Fibroblast of skin of scalp (primary cell): ENCODE measurements around the gene PARD3B.

Experiments used
- DNase-seq: peaks from one replicate; pipeline ENCODE4 v3.0.0-alpha.2; 2013

Gene PARD3B

GRCh38 chr2:204771721-204772120 lies 226.4 kb downstream of the PARD3B start:
- DNase-seq = no peak

- no peak for DNase-seq
Observed at GRCh38 chr2:204772546-204772945, 227.3 kb downstream of the PARD3B start.

DNA sequence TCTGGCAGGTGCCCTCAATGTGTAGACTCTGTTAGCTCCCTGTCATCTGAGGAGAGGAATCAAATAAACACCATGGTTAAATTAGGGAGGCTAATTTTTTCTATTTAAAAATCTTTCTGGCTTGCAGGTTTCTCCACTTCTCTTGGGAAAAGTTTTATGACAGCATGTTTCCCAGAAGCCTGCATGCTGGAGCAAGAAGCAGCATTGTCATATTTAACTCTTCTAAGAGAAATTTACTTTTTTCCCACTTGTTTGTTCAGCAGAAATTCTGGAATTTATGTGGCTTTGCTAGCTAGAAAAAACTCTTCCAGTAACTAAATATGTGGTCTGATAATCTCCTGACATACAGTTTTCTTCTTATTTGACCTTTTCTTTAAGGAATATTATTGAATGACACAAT lies 230.5 kb downstream of the PARD3B start:
- peak; percentile 10 for DNase-seq

DNA sequence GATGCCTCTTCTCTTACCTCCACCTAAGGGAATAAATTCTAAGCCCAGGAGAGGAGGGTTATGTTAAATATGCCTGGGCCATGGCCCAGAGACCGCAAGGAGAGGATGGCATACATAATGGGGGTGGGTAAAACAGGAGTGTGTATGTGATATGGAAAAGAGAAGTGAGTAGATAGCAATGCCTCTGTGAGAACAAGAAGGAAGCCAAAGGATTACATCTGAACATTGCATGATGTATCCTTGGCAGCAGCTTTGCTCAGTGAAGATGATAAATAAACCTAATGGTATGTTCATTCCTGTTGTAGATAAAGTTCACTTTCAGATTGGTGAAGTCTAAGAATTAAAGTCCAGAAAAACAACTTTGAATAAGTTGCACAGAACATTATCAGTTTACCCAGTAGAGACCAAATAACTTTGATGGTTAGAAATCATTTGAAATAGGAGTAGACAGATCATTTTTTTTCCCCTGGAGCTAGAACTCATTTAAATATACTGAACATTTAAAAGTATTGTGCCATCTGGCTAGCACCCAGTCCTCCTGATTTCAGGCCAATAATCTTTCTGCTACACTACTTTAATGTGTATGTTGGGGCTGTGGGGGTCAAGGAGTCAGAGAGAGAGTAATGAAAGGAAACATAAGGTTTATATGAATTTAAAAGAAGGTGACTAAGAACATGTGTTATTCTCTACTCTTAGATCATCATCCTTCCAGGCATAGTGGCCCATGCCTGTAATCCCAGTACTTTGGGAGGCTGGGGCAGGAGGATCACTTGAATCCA lies 231.7 kb downstream of the PARD3B start:
- DNase-seq = peak; percentile 30

DNA sequence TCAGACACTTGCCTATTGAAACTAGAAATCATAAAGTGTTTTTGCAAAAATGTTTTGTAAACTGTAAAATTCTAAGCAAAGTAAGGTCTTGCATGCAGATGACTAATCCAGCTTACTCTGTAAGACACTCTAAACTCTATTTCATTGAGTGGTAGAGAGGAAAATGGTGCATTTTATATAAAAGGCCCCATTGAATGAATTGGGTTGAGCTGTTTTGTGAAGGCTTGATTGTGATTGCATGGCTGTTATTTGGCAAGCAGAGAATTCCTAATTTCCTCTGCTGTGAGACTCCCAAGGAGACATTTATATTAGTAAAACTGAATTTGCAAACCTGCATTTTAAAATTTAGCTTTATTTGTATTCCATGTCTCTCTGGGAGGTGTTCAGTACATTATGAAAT lies 234.5 kb downstream of the PARD3B start:
- no peak for DNase-seq

DNA sequence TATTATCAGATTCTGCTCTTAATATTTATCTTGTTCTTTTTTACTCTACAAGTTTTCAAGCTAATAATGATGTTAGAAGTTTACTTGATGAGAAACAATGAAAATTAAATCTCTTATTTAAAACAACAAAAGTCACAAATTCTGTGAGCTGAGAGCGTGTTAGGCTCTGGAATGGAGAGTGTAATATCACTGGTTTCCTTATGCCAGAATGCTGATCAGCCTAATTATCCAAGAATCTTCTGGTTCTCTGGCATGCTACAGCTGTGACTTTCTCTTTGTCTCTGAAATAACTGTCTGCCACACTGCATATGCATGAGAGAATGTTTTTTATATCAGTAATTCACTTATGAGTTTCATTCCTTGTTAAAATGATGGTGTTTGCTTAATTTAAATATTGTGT lies 236.7 kb downstream of the PARD3B start:
- DNase-seq = no peak

DNA sequence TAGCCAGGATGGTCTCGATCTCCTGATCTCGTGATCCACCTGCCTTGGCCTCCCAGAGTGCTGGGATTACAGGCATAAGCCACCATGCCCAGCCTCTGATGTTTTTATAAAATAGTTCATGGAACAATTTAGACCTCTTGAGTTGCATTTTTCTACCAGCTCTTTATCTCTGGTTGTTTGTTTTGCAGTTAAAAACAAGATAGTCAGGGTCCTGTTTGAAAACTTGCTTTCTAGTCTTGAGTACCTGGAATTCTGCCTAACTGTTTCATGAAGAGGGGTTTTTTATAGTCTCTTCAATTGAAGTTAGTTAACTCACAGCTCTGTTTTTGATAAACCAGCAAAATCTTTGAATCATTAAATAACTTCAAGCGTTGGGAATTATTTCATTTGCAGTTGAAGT lies 244.8 kb downstream of the PARD3B start:
- DNase-seq = no peak

DNA sequence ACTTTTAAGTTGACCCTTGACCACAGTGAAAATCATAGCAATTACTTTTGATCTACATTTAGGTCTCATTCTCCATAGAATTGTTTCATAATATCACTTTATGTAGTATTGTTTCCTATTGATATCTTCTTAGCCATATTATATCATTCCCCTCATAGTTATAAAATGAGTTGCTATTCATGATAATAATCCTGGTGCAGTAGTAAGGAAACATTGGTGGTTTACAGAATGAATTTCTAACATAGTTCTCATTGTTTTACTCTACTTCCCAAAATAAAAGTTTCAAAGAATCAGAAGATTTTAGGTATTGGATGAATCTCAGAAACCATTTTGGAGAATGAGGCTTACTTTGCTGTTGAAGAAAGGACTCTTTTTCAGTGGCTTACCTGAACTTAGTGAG lies 246.0 kb downstream of the PARD3B start:
- DNase-seq = peak; percentile 38

DNA sequence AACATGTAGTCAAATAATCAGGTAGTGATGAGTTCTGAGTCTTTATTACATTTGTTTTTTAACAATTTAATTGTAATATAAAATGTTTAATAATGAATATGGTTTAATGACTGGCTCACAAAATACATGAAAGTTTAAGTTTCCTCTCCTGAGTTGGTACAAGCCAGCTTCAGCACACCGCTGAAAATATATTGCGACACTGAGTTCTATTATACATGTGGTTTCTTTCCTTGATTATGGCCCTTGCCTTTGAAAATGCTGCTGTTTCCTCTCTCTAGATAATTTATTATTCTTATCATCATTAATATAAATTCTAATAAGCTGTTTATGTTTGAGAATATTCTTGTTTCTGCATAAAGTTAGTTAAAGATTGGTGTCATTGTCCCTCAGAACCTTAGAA lies 249.3 kb downstream of the PARD3B start:
- no peak for DNase-seq

DNA sequence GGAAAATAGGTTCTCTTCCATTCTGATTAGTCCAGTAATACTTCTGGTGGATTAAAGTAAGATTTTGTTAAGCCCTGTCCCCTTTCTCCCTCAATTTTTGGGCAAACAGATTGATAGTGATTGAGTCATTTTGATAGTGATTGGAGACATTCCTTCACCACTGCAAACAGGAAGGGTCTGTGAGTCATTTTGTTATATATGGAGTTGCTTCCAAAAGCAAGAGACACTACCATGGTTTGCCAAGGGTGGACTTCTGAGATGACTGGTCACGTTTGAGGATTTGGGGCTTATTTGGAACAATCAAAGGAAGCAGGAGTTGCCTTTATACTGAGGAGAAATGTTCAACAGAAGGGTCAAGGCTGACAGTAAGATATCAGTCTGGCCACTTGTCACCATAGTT lies 249.9 kb downstream of the PARD3B start:
- DNase-seq = peak; percentile 58

DNA sequence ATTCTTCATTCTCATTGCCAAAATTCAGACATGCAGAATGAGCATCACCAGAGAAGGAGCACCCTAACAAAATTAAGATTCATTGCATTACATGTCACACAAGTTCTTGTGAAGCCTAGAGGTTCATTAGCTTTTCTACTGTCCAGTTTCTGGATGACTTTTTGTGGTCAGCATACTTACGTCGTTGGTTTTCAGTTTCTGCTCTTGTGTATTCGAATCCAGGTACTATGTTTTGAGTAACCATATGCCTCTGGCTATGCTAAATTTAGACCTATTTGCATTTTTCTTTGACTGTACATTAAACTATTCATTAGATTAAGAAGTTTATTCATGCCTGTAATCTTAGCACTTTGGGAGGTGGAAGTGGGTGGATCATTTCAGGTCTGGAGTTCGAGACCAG lies 251.3 kb downstream of the PARD3B start:
- DNase-seq = no peak

DNA sequence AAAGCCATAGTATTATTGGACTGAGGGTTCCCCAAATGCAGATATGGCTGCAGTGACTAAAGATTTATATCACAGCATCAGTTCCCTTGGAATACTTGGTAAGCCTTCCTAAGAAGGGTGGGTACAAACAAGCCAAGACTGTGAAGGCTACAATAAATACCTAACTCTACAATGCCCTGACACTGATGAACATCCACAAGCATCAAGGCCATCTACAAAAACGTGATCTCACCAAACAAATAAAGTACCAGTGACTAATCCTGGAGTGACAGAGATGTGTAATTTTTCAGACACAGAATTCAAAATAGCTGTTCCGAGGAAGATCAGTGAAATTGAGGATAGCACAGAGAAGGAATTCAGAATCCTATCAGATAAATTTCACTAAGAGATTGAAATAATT lies 254.5 kb downstream of the PARD3B start:
- no peak for DNase-seq

GRCh38 chr2:204808494-204808893 lies 263.2 kb downstream of the PARD3B start:
- DNase-seq = no peak

DNA sequence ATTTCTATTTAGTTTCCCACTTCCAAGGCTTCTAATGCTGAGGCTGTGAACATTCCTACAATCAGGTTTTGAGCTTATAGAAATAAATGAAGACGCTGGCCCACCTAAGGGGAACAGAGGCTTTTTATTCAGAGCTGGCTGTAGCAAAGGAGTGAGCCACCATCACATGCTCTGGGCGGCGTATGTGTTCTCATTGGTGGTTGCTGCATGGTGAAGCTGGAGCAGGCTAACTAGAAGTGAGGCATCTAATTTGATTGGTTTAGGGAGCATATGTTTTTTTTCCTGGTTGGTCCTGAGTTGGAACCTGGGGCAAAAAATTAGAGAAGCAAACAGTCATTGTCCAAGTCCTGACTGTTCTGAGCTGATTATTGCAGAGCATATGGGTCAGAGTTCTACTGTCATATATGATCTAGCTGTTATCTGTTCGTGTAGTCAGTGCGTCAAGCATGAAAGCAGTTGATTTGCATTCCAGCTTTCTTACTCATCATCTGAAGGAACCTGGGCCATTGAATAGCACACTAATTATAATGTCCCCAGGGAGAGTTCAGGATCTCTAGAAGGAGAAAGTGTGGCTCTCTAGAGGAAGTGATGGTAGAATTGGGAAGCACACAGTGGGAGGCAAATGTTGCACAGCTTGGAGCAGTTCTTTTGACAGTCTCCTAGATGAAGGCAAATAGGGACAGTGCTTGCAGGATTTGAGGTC lies 279.6 kb downstream of the PARD3B start:
- DNase-seq = peak; percentile 29

GRCh38 chr2:204825681-204826080 lies 280.4 kb downstream of the PARD3B start:
- DNase-seq = no peak

- DNase-seq = no peak
Observed at GRCh38 chr2:204827701-204828590, 282.7 kb downstream of the PARD3B start.

DNA sequence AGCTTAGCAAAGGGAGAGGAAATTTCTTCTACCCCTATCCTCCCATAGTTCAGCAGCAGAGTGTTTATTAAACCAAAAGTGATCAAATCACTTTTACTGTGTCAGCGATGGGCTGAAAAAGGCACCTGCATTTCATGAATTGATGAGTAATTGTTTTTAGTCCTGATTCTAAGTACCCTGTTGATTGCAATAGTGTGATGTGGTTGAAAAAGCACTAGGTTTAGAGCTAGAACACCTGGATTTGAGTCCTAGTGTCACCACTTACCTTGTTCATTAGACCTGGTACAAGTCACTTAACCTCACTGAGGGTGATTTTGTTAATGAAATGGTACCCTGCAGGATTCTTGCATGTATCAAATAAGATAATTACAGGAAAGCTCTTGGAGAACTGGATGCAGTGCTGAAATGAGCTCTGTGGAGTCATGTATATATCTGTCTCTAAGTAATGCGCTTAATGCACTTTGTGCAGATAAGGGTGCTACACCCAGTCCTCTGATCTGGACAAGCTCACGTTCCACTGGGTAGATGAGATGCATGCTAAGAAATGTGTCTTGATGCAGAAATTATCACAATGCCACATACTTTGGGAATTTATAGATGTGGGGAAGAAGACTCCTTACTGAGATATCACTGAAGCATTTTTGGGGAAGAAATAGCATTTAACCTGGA lies 289.6 kb downstream of the PARD3B start:
- DNase-seq = no peak

DNA sequence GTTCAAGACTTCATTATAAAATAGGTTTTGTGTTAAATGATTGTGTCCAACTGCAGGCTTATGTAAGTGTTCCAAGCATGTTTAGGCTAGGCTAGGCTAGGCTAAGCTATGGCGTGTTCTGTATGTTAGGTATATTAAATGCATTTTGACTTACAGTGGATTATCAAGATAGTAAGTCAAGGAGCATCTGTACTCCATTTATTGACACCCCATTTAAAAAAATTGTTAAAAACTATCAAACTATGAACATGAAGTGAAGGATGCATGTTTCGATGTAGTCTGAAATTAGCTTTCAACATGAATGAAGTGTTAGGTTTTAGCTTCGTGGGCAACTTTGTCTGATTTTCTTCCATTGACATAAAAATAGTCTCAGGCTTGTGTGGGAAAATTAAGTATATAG lies 290.5 kb downstream of the PARD3B start:
- DNase-seq = no peak

DNA sequence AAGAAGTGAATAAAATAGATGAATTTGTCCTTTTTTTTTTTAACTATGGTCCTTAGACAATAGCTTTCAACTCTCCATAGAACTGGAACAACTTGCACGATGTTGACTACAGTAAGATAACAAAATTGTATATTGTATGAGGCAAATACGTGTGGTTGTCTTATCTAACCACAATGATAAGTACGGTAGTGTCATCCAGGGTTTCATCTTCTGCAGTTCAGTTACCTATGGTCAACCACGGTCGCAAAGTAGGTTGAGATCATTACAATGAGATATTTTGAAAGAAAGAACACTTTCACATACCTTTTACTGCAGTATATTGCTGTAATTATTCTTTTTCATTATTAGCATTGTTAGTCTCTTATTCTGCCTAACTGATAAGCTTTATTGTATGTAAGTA lies 295.2 kb downstream of the PARD3B start:
- no peak for DNase-seq

DNA sequence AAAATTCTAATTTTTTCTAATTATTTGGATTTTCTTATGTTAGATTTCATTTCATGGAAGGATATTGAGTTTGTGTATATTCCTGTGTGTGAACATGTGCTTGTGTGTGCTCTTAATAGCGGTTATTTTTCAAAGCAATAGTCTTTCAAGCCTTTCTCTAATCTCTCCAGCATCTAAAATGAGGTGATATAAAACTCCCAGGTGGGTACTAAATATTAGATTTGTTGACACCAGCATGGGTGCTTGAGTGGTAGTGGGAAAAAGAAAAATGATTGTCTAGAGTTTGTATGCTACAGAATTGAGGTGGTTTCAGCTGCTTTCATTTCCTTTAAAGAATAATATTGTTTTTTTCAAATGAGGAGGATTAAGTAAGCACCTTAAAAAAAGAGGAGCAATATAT lies 296.8 kb downstream of the PARD3B start:
- DNase-seq = no peak

DNA sequence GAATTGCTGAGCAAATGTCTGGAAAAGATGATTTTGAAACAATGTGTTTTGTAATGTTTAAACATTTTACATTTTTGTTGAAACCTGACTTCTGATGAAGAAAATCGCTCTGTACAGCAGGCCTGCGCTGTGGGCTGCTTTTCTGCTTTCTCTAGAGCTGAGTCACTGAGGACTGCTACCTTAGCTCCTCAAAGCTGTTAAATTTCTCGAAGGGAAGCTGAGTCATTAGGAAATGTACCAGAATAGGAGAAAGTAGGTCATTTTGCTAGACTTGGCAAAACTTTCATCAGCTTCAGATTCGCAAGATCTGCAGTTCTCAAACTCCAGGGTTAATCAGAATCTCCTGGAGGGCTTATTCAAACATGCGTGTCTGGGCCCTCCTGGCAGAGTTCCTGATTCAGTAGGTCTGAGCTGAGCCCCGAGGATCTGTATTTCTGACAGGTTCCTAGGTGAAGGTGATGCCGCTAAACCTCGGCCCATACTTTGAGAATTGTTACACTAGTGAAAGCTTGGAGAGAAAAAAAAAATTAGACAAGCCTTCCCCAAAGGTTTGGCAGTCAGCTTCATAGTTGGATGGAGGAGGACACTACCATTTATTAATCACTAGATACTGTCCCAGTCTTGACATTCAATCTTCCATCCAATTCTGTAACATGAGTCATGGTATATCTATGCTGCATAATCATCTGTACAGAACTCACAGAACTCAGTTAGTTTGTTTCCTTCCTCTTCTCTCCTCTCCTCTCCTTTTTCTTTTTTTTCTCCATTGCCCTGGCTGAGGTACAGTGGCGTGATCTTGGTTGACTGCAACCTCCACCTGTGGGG lies 297.6 kb downstream of the PARD3B start:
- DNase-seq = peak; percentile 92

DNA sequence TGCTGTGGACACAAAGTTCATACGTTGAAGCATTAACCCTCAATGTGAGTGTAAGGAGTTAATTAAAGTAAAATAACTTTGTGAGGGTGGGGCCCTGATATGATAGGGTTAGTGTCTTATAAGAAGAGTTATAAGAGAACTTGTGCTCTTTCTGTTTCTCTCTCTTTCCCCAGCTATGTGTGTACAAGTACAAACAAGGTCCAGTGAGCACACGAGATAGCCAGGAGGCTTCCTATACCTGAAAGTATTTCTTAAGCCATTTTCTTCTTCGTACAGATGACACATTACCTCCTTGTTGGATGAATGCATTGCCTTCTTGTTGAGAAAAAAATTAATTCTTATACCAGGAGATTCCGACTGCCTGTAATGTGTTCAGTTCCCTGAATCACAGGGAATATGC lies 301.2 kb downstream of the PARD3B start:
- no peak for DNase-seq
